Natural killer cell treated with Interleukin-12 subunit alpha and Interleukin-12 subunit beta and Interleukin-15 and Interleukin-18, amount 100 ng/mL, for 72 hours (primary cell): ENCODE results near the gene CNPY3. TPM values are rescaled to one million over a fixed set of nuclear protein-coding genes. Genes with fewer than 3 reads are reported as not detected.
"Not testable (repeated sequence)": the region's sequence is repeated elsewhere in the genome, so short reads cannot be mapped to it uniquely, and the experiment has no call there.

Experiments used
- ATAC-seq, 2 donors: fragments of 150-1000 bp; cut with Tn5 transposase in 1 of 2; sonication (Bioruptor Pico), chemical (Tn5 transposase) in 1 of 2; 2 replicates each; pipeline ENCODE4 v1.10.0; 2021
- DNase-seq: peaks from one replicate; pipeline ENCODE4 v3.0.0; 2022; ENCODE audit warnings: low spot score
- H3K27ac Mint-ChIP-seq, 2 donors: 1 replicate in 1 of 2; 2 replicates in 1 of 2; pipeline ENCODE4 v1.8.0; 2022; ENCODE audit warnings: mixed read lengths in 2 of 2, mild to moderate bottlenecking in 1 of 2, moderate library complexity in 1 of 2
- H3K27me3 Mint-ChIP-seq, 2 donors: 1 replicate in 1 of 2; 2 replicates in 1 of 2; pipeline ENCODE4 v1.8.0; 2022; ENCODE audit warnings: mixed read lengths in 2 of 2
- H3K36me3 Mint-ChIP-seq: one replicate; pipeline ENCODE4 v1.8.0; 2022; ENCODE audit warnings: mixed read lengths
- H3K4me1 Mint-ChIP-seq, 2 donors: 1 replicate in 1 of 2; 2 replicates in 1 of 2; pipeline ENCODE4 v1.8.0; 2022; ENCODE audit warnings: low read depth in 2 of 2, mixed read lengths in 2 of 2, mild to moderate bottlenecking in 1 of 2
- H3K4me3 Mint-ChIP-seq: one replicate; pipeline ENCODE4 v1.8.0; 2022; ENCODE audit warnings: mixed read lengths
- H3K9me3 Mint-ChIP-seq: 2 replicates; pipeline ENCODE4 v1.8.0; 2022; ENCODE audit warnings: mixed read lengths
- total RNA-seq, 2 donors: library from RNA; stranded (reverse); gene quantifications; one replicate each; pipeline ENCODE4 v1.2.3, GENCODE V29; 2022

CNPY3 gene
- total RNA-seq, 2 donors from 2014 or later, result 35.4 to 38.2 TPM

DNA sequence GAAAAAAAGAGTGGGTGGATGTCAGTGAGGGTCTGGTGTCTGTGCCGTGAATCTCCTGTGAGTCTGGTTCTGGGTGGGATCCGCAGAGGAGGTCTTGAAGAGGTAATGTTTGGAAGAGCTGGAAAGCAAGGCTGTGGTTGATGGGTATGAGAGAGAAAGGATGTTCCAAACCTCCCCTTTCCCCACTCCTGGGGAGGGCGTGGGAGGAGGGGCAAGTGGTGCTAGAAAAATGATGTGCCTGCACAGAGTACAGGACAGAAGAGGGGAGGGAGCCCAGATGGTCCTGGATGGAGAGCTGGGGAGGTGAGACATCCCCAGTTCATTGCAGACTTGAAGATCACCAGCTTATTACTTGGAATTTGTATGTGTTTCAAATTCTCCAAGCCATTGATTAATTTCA is 3.1 kb downstream of the CNPY3 start:
- Mint-ChIP-seq H3K4me3 (peak overlapping the region; percentile 76), H3K4me1 (peaks cover 42 to 52% of the 10 kb centered on the region in 2 donors), H3K27ac (peak overlapping the region; percentile 94 to 98), H3K36me3 (peaks cover 9% of the 10 kb centered on the region), H3K27me3 (no peaks in the 10 kb centered on the region), H3K9me3 (no peaks in the 10 kb centered on the region)
- DNase-seq (no peak), ATAC-seq (no peak)

- peaks cover 14% of the 10 kb centered on the region for H3K36me3 Mint-ChIP-seq
- H3K9me3 Mint-ChIP-seq, result no peaks in the 10 kb centered on the region
- peak overlapping the region; percentile 94 to 98 for H3K27ac Mint-ChIP-seq
- H3K27me3 Mint-ChIP-seq, result no peaks in the 10 kb centered on the region
- ATAC-seq, result no peak
- H3K4me3 Mint-ChIP-seq, result peak overlapping the region; percentile 76
- no peak for DNase-seq
- H3K4me1 Mint-ChIP-seq, result peaks cover 41 to 57% of the 10 kb centered on the region in 2 donors
Observed at GRCh38 chr6:42933205-42933604, 3.9 kb downstream of the CNPY3 start.

- peaks cover 28 to 45% of the 10 kb centered on the region in 2 donors for H3K4me1 Mint-ChIP-seq
- H3K36me3 Mint-ChIP-seq, result peaks cover 11% of the 10 kb centered on the region
- no peak for DNase-seq
- ATAC-seq, result no peak
- no peaks in the 10 kb centered on the region for H3K9me3 Mint-ChIP-seq
- H3K27me3 Mint-ChIP-seq, result no peaks in the 10 kb centered on the region
- H3K4me3 Mint-ChIP-seq, result no peak overlapping the region
- no peak overlapping the region for H3K27ac Mint-ChIP-seq
Observed at GRCh38 chr6:42935322-42935721, 6.0 kb downstream of the CNPY3 start.

- H3K4me3 Mint-ChIP-seq, result no peak overlapping the region
- peaks cover 18 to 36% of the 10 kb centered on the region in 2 donors for H3K4me1 Mint-ChIP-seq
- DNase-seq (no peak), ATAC-seq (no peak)
- H3K9me3 Mint-ChIP-seq, result no peaks in the 10 kb centered on the region
- peaks cover 9% of the 10 kb centered on the region for H3K36me3 Mint-ChIP-seq
- peak overlapping the region in 1 of 2 donors; percentile 31 for H3K27ac Mint-ChIP-seq
- H3K27me3 Mint-ChIP-seq, result no peaks in the 10 kb centered on the region
Observed at GRCh38 chr6:42936398-42936797, 7.1 kb downstream of the CNPY3 start.

- H3K27ac Mint-ChIP-seq, result peak overlapping the region; percentile 44 to 61
- peaks cover 9% of the 10 kb centered on the region for H3K36me3 Mint-ChIP-seq
- no peaks in the 10 kb centered on the region for H3K9me3 Mint-ChIP-seq
- no peaks in the 10 kb centered on the region for H3K27me3 Mint-ChIP-seq
- H3K4me1 Mint-ChIP-seq, result peaks cover 7 to 25% of the 10 kb centered on the region in 2 donors
- DNase-seq (no peak), ATAC-seq (peak in 1 of 2 donors; percentile 11)
- H3K4me3 Mint-ChIP-seq, result no peak overlapping the region
Observed at GRCh38 chr6:42937548-42938427, 8.5 kb downstream of the CNPY3 start.

- Mint-ChIP-seq H3K36me3 (peaks cover 9% of the 10 kb centered on the region), H3K27ac (peak overlapping the region; percentile 44 to 61)
Observed at GRCh38 chr6:42938428-42938796, 9.1 kb downstream of the CNPY3 start.

DNA sequence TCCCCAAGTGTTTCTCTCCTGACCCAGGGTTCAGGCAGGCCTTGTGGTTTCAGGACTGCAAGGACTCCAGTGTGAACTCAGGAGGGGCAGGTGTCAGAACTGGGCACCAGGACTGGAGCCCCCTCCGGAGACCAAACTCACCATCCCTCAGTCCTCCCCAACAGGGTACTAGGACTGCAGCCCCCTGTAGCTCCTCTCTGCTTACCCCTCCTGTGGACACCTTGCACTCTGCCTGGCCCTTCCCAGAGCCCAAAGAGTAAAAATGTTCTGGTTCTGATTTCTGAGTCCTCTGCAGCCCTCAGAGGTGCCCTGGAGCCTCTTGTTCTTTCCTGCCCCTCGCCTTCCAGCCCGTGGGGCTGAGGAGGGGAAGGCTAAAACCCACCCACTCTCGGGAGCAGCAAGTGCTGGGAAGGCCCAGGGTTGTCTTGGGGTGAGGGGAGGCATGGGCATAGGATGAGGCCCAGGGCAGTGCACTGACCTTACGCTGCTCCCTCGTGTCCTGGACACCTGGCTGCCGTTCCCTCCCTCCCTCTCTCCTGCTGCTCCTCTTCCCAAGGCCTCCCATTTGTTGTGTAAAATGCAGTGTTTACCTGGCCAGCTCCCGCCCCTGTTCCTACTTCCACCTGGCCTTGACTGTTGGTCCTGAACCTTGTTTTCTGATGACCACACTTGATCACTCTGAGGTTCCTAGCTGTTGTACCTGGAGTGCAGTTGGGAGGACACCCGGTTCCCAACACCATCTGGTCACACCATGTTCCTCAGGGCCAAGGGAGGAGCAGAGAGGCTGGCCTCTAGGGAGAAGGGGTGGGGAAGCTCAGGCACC is 9.9 kb downstream of the CNPY3 start:
- Mint-ChIP-seq H3K36me3 (peaks cover 9% of the 10 kb centered on the region), H3K27ac (no peak overlapping the region), H3K27me3 (no peaks in the 10 kb centered on the region), H3K4me1 (peaks cover 0 to 14% of the 10 kb centered on the region in 2 donors), H3K4me3 (no peak overlapping the region), H3K9me3 (no peaks in the 10 kb centered on the region)
- ATAC-seq, result no peak
- no peak for DNase-seq

More at GRCh38 chr6:42938428-42938796, 9.1 kb downstream of the CNPY3 start:
- ATAC-seq (no peak), DNase-seq (no peak)
- no peaks in the 10 kb centered on the region for H3K9me3 Mint-ChIP-seq
- H3K4me1 Mint-ChIP-seq, result peaks cover under 1 to 18% of the 10 kb centered on the region in 2 donors
- no peaks in the 10 kb centered on the region for H3K27me3 Mint-ChIP-seq
- no peak overlapping the region for H3K4me3 Mint-ChIP-seq

DNA sequence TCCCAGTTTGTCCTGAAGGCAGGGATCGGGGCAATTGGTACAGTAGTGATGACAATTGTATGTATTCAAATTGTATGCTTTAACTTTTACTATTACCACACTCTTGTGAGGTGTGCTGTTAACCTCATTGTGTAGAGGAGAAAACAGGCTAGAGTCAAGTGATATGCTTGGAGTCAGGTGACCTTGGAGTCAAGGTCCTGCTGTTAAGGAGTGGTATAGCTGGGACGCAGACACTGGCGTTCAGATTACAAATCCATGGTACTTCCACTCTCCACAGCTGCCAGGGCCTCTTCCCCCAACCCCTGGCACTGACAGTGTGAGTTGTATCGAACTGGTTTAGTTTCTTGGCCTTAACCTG is 10.5 kb downstream of the CNPY3 start:
- no peaks in the 10 kb centered on the region for H3K9me3 Mint-ChIP-seq
- ATAC-seq (no peak), DNase-seq (no peak)
- no peaks in the 10 kb centered on the region for H3K27me3 Mint-ChIP-seq
- peaks cover 0 to 14% of the 10 kb centered on the region in 2 donors for H3K4me1 Mint-ChIP-seq
- H3K27ac Mint-ChIP-seq, result no peak overlapping the region
- peaks cover 9% of the 10 kb centered on the region for H3K36me3 Mint-ChIP-seq
- no peak overlapping the region for H3K4me3 Mint-ChIP-seq

- no peaks in the 10 kb centered on the region for H3K9me3 Mint-ChIP-seq
- no peak for ATAC-seq
- H3K27me3 Mint-ChIP-seq, result no peaks in the 10 kb centered on the region
- H3K36me3 Mint-ChIP-seq, result peaks cover 9% of the 10 kb centered on the region
- DNase-seq, result no peak
- H3K4me3 Mint-ChIP-seq, result no peak overlapping the region
- peaks cover 0 to 14% of the 10 kb centered on the region in 2 donors for H3K4me1 Mint-ChIP-seq
- H3K27ac Mint-ChIP-seq, result peak overlapping the region in 1 of 2 donors; percentile 53
Observed at GRCh38 chr6:42940493-42941045, 11.3 kb downstream of the CNPY3 start.

DNA sequence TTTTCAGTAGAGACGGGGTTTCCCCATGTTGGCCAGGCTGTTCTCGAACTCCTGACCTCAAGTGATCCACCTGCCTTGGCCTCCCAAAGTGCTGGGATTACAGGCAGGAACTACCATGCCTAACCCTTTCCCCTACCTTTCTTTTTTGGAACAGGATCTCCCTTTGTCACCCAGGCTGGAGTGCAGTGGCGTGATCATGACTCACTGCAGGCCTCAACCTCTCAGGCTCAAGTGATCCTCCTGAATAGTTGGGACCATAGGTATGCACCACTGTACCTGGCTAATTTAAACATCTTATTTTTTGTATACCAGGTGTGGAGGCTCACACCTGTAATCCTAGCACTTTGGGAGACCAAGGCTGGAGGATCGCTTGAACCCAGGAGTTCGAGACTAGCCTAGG is 12.1 kb downstream of the CNPY3 start:
- not testable (repeated sequence) for H3K4me3 Mint-ChIP-seq, H3K4me1 Mint-ChIP-seq, ATAC-seq, H3K27me3 Mint-ChIP-seq, DNase-seq, H3K36me3 Mint-ChIP-seq, H3K9me3 Mint-ChIP-seq
- peak overlapping the region in 1 of 2 donors; percentile 53 for H3K27ac Mint-ChIP-seq

- H3K27ac Mint-ChIP-seq, result no peak overlapping the region
- DNase-seq, result no peak
- no peaks in the 10 kb centered on the region for H3K27me3 Mint-ChIP-seq
- H3K36me3 Mint-ChIP-seq, result peaks cover 5% of the 10 kb centered on the region
- H3K4me3 Mint-ChIP-seq, result no peak overlapping the region
- H3K4me1 Mint-ChIP-seq, result peaks cover 0 to 5% of the 10 kb centered on the region in 2 donors
- H3K9me3 Mint-ChIP-seq, result no peaks in the 10 kb centered on the region
- no peak for ATAC-seq
Observed at GRCh38 chr6:42942444-42942843, 13.2 kb downstream of the CNPY3 start.

DNA sequence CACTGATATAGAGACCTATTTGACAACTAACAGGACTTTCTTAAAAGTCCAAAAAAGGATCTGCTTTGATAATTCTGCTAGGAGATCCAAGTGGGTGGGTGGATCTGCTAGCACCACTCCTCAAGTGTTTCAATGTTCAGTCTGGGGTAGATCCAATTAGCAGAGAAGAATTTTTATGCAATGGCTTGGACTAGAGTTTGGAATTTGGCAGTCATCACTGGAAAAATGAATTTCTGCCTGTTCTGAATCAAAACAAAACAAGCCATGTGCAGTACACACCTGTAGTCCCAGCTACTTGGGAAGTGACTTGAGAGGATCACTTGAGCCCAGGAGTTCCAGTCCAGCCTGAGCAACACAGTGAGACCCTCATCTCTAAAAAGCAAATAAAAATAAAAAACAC is 18.7 kb downstream of the CNPY3 start:
- no peaks in the 10 kb centered on the region for H3K36me3 Mint-ChIP-seq
- H3K27ac Mint-ChIP-seq, result no peak overlapping the region
- ATAC-seq, result no peak

DNA sequence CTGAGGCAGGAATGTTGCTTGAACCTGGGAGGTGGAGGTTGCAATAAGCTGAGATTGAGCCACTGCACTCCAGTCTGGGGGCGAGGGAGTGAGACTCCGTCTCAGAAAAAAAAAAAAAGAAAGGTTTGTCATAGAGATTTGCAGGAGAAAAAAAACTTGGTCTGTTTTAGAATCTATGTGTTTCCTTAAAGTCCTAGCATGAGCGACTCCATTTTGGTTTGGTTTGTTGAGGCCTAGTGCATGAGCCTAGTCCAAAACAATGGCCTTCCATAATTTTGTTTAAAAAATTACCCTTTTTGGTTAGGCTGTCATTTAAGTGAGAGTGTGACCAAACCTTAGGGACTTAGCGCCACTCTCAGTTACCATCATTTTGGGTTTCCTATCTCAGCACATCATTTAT is 23.1 kb downstream of the CNPY3 start:
- Mint-ChIP-seq H3K4me1 (no peaks in the 10 kb centered on the region), H3K27ac (no peak overlapping the region), H3K36me3 (no peaks in the 10 kb centered on the region), H3K27me3 (no peaks in the 10 kb centered on the region), H3K4me3 (no peak overlapping the region), H3K9me3 (no peaks in the 10 kb centered on the region)
- no peak for ATAC-seq
- DNase-seq, result no peak

More for the DNA sequence above, 18.7 kb downstream of the CNPY3 start:
- Mint-ChIP-seq H3K4me3 (no peak overlapping the region), H3K27me3 (no peaks in the 10 kb centered on the region), H3K9me3 (no peaks in the 10 kb centered on the region), H3K4me1 (no peaks in the 10 kb centered on the region)
- no peak for DNase-seq

GRCh38 chr6:42954405-42954804 is 25.1 kb downstream of the CNPY3 start:
- not testable (repeated sequence) for H3K4me3 Mint-ChIP-seq, H3K9me3 Mint-ChIP-seq, H3K36me3 Mint-ChIP-seq, H3K4me1 Mint-ChIP-seq, H3K27ac Mint-ChIP-seq, H3K27me3 Mint-ChIP-seq, DNase-seq, ATAC-seq
